Neural crest cell (in vitro differentiated cells): ENCODE measurements around the gene MTMR12. TPM values are rescaled to one million over a fixed set of nuclear protein-coding genes. Genes with fewer than 3 reads are reported as not detected.
"Not testable (repeated sequence)": the region's sequence is repeated elsewhere in the genome, so short reads cannot be mapped to it uniquely, and the experiment has no call there.

ENCODE experiments used
- DNase-seq: peaks from one replicate; pipeline ENCODE4 v3.0.0; 2021; ENCODE audit warnings: low read depth, mixed read lengths, low spot score
- H3K27ac Mint-ChIP-seq: one replicate; pipeline ENCODE4 v1.8.0; 2021; ENCODE audit warnings: mild to moderate bottlenecking, mixed read lengths; ENCODE audit not compliant: unreplicated experiment
- H3K27me3 Mint-ChIP-seq: 2 replicates; pipeline ENCODE4 v1.8.0; 2021; ENCODE audit warnings: low read depth, mild to moderate bottlenecking, mixed read lengths
- H3K36me3 Mint-ChIP-seq: 2 replicates; pipeline ENCODE4 v1.8.0; 2021; ENCODE audit warnings: low read depth, mild to moderate bottlenecking, mixed read lengths
- H3K4me1 Mint-ChIP-seq: 2 replicates; pipeline ENCODE4 v1.8.0; 2021; ENCODE audit warnings: mixed read lengths
- H3K4me3 Mint-ChIP-seq: one replicate; pipeline ENCODE4 v1.8.0; 2021; ENCODE audit warnings: mild to moderate bottlenecking, mixed read lengths
- H3K9me3 Mint-ChIP-seq: 2 replicates; pipeline ENCODE4 v1.8.0; 2021; ENCODE audit warnings: mixed read lengths
- CTCF ChIP-seq: fragments of 200-600 bp; sonication (generic); conservative IDR thresholded peaks from 2 replicates; pipeline ENCODE4 v1.5.0; 2021; ENCODE audit warnings: antibody characterized with exemption, mild to moderate bottlenecking
- total RNA-seq: library from RNA; stranded (reverse); gene quantifications from 2 replicates; pipeline ENCODE4 v1.2.1, GENCODE V29; 2021

Gene MTMR12
- total RNA-seq, 1 donor from 2014 or later = 28.1 TPM

- DNase-seq = no peak
- no peak for TF ChIP-seq CTCF
- no peak overlapping the region for H3K4me3 Mint-ChIP-seq
- peaks cover 5% of the 10 kb centered on the region for H3K9me3 Mint-ChIP-seq
- no peaks in the 10 kb centered on the region for H3K27me3 Mint-ChIP-seq
- no peak overlapping the region for H3K27ac Mint-ChIP-seq
- peaks cover 3% of the 10 kb centered on the region for H3K4me1 Mint-ChIP-seq
- no peaks in the 10 kb centered on the region for H3K36me3 Mint-ChIP-seq
Observed at GRCh38 chr5:32325062-32325461, 12.3 kb upstream of the MTMR12 start.

GRCh38 chr5:32323741-32324140 is 11.0 kb upstream of the MTMR12 start:
- no peak for TF ChIP-seq CTCF
- Mint-ChIP-seq H3K27ac (no peak overlapping the region), H3K27me3 (no peaks in the 10 kb centered on the region), H3K4me3 (no peak overlapping the region), H3K9me3 (peaks cover 5% of the 10 kb centered on the region), H3K36me3 (no peaks in the 10 kb centered on the region), H3K4me1 (no peaks in the 10 kb centered on the region)
- no peak for DNase-seq

DNA sequence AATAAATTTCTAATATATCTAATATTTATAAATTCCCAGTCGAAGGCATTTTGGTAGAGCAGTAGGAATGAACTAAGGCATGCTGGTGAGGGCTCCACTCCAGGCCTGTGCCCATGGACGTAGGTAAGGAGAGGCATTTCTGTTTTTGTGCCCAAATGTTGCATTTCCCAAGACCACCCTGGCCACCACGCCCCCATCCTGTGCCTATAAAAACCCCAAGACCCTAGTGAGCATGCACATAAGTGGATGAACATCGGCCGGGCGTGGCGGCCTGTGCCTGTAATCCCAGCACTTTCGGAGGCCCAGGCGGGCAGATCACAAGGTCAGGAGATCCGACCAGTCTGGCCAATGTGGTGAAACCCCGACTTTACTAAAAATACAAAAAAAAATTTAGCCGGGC is 10.1 kb upstream of the MTMR12 start:
- H3K9me3 Mint-ChIP-seq = peaks cover 5% of the 10 kb centered on the region
- no peak overlapping the region for H3K27ac Mint-ChIP-seq
- no peaks in the 10 kb centered on the region for H3K4me1 Mint-ChIP-seq
- no peak overlapping the region for H3K4me3 Mint-ChIP-seq
- DNase-seq = no peak
- H3K36me3 Mint-ChIP-seq = no peaks in the 10 kb centered on the region
- no peaks in the 10 kb centered on the region for H3K27me3 Mint-ChIP-seq
- no peak for TF ChIP-seq CTCF

DNA sequence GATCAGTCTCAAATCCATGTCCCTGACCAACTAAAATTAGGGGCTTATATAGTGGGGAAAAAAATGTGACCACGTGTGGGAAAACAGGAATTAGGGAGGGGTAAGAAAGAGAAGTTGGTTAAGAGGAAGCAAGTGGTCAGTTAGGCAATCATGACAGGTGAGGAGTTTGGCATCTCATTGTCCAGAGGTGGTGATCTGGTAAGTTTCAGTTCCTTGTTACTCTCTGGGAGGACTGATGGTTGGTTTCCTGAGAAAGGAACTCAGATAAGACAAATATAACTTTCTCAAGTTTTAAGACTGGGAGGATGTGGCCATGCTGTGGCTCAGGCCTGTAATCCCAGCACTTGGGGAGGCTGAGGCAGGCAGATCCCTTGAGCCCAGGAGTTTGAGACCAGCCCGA is 9.0 kb upstream of the MTMR12 start:
- H3K4me3 Mint-ChIP-seq, H3K9me3 Mint-ChIP-seq, DNase-seq, H3K27me3 Mint-ChIP-seq, H3K4me1 Mint-ChIP-seq, H3K27ac Mint-ChIP-seq, H3K36me3 Mint-ChIP-seq: not testable (repeated sequence)

DNA sequence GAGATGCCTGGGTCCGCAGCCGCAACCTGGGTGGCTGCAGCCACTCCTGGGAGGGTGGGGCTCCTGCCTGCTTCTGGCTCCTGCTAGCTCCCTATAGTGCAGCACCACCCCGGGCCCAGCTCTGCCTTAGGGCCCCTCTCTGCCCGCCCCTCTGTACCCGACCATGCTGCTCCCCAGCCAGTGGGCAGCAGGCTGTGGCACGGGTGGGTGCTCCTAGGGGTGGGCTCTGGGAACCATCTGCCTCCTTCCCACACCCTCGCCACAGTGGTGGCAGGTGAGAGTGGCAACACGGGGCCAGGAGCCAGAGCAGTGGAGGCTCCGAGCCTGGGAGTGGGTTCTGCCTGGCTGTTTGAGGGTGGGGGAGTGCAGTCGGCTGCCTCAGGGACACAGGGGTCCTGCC is 7.8 kb upstream of the MTMR12 start:
- Mint-ChIP-seq H3K9me3 (peaks cover 5% of the 10 kb centered on the region), H3K27me3 (peaks cover 3% of the 10 kb centered on the region), H3K4me3 (no peak overlapping the region), H3K36me3 (no peaks in the 10 kb centered on the region), H3K27ac (no peak overlapping the region), H3K4me1 (no peaks in the 10 kb centered on the region)
- DNase-seq = no peak
- TF ChIP-seq CTCF = no peak

- DNase-seq = no peak
- no peak for TF ChIP-seq CTCF
- no peak overlapping the region for H3K4me3 Mint-ChIP-seq
- H3K27ac Mint-ChIP-seq = no peak overlapping the region
- H3K4me1 Mint-ChIP-seq = no peaks in the 10 kb centered on the region
- no peaks in the 10 kb centered on the region for H3K36me3 Mint-ChIP-seq
- H3K27me3 Mint-ChIP-seq = peaks cover 3% of the 10 kb centered on the region
- H3K9me3 Mint-ChIP-seq = peaks cover 5% of the 10 kb centered on the region
Observed at GRCh38 chr5:32319926-32320543, 7.3 kb upstream of the MTMR12 start.
